Vagina (tissue), 2 donors: ENCODE results near the gene VDAC1.

Source experiments
- POLR2A ChIP-seq, 2 donors: fragments of 450-650 bp; IDR thresholded peaks; one replicate each; pipeline ENCODE4 v1.6.1; 2017; ENCODE audit warnings: antibody characterized with exemption in 2 of 2, mild to moderate bottlenecking in 2 of 2, moderate library complexity in 2 of 2
- TF ChIP-seq, protein P1 (sequence below), 3 experiments: fragments of 450-650 bp in 2 of 3; fragments of 200-600 bp in 1 of 3; sonication (generic) in 1 of 3; IDR thresholded peaks; one replicate each; pipeline ENCODE4 v1.5.1; 2017 to 2019; ENCODE audit warnings: antibody characterized with exemption in 3 of 3, mild to moderate bottlenecking in 2 of 3, moderate library complexity in 2 of 3

DNA sequence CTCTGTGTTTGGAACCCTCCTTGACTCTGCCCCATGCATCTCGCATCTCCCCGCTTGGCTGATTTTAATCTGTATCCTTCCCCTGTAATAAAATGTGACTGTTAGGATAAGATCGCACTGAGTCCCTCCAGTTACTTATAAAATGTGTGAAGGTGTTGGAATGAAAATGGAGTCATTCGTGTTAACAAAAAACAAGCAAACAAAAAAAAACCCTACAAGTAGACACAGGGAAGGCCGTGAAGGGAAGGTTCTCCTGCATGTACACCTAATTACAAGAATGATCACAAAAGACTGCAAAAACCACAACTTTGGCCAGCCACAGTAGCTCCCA is 14.2 kb upstream of the VDAC1 start:
- TF ChIP-seq POLR2A (IDR thresholded peaks at IDR 0.05): no peak
- TF ChIP-seq, protein P1, sequence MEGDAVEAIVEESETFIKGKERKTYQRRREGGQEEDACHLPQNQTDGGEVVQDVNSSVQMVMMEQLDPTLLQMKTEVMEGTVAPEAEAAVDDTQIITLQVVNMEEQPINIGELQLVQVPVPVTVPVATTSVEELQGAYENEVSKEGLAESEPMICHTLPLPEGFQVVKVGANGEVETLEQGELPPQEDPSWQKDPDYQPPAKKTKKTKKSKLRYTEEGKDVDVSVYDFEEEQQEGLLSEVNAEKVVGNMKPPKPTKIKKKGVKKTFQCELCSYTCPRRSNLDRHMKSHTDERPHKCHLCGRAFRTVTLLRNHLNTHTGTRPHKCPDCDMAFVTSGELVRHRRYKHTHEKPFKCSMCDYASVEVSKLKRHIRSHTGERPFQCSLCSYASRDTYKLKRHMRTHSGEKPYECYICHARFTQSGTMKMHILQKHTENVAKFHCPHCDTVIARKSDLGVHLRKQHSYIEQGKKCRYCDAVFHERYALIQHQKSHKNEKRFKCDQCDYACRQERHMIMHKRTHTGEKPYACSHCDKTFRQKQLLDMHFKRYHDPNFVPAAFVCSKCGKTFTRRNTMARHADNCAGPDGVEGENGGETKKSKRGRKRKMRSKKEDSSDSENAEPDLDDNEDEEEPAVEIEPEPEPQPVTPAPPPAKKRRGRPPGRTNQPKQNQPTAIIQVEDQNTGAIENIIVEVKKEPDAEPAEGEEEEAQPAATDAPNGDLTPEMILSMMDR (IDR thresholded peaks at IDR 0.05): no peak
